Fibroblast of pulmonary artery (primary cell): Measurements from ENCODE around the gene AXIN1.

Experiments
- DNase-seq: peaks from one replicate; pipeline ENCODE4 v3.0.0-alpha.2; 2010; ENCODE audit warnings: low read depth
- H3K4me3 ChIP-seq: replicated peaks from 2 replicates; pipeline ENCODE4 v1.5.1; 2011; ENCODE audit warnings: low read depth, mild to moderate bottlenecking, control low read depth, low read length, moderate library complexity
- TF ChIP-seq, protein P1 (sequence below): IDR thresholded peaks from 2 replicates; pipeline ENCODE4 v1.5.1; 2011; ENCODE audit warnings: mild to moderate bottlenecking, control low read depth, low read length, inconsistent platforms; ENCODE audit errors: missing control alignments

The AXIN1 gene, protein sequence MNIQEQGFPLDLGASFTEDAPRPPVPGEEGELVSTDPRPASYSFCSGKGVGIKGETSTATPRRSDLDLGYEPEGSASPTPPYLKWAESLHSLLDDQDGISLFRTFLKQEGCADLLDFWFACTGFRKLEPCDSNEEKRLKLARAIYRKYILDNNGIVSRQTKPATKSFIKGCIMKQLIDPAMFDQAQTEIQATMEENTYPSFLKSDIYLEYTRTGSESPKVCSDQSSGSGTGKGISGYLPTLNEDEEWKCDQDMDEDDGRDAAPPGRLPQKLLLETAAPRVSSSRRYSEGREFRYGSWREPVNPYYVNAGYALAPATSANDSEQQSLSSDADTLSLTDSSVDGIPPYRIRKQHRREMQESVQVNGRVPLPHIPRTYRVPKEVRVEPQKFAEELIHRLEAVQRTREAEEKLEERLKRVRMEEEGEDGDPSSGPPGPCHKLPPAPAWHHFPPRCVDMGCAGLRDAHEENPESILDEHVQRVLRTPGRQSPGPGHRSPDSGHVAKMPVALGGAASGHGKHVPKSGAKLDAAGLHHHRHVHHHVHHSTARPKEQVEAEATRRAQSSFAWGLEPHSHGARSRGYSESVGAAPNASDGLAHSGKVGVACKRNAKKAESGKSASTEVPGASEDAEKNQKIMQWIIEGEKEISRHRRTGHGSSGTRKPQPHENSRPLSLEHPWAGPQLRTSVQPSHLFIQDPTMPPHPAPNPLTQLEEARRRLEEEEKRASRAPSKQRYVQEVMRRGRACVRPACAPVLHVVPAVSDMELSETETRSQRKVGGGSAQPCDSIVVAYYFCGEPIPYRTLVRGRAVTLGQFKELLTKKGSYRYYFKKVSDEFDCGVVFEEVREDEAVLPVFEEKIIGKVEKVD

DNA sequence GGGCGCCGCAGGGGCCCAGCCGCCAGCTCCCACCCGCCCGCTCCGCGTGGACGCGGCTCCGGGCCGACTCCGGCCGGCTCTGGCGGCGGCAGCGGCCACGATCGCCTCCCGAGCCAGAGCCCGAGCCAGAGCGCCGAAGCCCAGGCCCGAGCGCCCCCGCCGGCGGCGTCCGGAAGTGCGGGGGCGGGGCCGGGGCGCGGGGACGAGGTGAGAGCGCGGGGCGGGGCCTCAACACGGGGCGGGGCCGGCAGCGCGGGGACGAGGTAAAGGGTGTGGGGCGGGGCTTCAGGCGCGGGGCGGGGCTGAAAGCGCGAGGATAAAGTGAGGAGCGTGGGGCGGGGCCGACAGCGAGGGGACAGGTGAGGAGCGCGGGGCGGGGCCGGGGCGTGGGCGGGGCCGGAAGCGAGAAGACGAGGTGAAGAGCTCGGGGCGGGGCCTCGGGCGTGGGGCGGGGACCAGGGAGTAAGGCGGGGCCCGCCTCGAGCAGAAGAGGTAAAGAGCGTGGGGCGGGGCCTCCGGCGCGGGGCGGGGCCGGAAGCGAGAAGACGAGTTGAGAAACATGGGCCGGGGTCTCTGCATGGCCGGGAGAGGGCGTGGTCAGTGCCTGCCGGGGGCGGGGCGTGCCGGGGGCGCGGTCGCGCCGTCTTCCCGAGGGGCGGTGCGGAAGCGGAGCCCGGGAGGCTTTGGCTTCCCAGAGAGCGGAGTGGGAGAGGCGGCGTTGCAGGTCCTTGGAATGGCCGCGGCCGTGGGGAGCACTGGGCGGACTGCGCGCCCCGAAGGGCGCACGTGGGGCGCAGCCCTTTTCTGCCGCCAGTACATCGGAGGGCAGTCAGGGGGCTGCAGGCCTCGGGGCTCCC is at the start of gene AXIN1:
AXIN1 (minus strand) TSS at position 177 of the 857 bp plus-strand sequence. CDS start 5,698 bp downstream, outside the sequence.
- H3K4me3 ChIP-seq, result peak within 1 kb of the TSS; percentile 67
- peak; percentile 94 for DNase-seq
- TF ChIP-seq, protein P1, sequence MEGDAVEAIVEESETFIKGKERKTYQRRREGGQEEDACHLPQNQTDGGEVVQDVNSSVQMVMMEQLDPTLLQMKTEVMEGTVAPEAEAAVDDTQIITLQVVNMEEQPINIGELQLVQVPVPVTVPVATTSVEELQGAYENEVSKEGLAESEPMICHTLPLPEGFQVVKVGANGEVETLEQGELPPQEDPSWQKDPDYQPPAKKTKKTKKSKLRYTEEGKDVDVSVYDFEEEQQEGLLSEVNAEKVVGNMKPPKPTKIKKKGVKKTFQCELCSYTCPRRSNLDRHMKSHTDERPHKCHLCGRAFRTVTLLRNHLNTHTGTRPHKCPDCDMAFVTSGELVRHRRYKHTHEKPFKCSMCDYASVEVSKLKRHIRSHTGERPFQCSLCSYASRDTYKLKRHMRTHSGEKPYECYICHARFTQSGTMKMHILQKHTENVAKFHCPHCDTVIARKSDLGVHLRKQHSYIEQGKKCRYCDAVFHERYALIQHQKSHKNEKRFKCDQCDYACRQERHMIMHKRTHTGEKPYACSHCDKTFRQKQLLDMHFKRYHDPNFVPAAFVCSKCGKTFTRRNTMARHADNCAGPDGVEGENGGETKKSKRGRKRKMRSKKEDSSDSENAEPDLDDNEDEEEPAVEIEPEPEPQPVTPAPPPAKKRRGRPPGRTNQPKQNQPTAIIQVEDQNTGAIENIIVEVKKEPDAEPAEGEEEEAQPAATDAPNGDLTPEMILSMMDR, result peak; percentile 4

DNA sequence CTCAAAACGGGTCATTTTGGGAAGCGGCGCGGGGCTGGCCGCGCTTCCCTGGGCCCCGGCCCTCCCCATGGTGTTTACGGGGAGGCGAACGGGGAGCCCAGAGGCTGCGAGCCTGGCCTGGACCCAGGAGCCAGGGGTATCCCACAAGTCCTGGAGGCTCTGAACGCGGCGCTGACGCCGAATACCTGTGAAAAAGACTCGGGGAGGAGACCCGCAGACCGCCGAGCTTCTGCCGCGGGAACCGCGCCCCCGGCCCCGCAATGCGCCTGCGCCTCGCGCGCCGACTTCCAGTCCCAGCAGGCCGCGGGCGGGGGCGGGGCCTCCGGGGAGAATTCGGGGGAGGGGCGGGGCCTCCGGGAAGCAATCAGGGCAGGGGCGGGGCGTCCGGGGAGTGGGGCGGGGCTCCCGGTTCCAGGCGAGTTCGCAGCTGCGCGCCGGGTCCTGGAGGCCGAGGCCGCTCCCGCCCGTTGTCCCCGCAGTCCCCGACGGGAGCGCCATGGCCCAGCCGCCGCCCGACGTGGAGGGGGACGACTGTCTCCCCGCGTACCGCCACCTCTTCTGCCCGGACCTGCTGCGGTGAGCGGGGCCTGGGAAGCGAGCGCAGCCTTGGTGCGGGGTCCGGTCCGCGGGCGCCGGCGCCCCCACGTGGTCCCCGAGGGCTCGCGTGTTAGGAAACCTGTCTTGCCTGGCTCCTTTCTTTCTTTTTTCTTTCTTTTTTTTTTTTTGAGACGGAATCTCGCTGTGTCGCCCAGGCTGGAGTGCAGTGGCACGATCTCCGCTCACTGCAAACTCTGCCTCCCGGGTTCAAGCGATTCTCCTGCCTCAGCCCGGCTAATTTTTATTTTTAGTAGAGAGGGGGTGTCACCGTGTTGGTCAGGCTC is 49.2 kb upstream of the AXIN1 start, which contains the start of gene DECR2:
DECR2 (plus strand) TSS at position 418 of the 881 bp plus-strand sequence; CDS start at position 497, 79 bp downstream.
- peak; percentile 92 for DNase-seq
- TF ChIP-seq, protein P1, result peak; percentile 16
- H3K4me3 ChIP-seq, result peak within 1 kb of the TSS; percentile 83

DNA sequence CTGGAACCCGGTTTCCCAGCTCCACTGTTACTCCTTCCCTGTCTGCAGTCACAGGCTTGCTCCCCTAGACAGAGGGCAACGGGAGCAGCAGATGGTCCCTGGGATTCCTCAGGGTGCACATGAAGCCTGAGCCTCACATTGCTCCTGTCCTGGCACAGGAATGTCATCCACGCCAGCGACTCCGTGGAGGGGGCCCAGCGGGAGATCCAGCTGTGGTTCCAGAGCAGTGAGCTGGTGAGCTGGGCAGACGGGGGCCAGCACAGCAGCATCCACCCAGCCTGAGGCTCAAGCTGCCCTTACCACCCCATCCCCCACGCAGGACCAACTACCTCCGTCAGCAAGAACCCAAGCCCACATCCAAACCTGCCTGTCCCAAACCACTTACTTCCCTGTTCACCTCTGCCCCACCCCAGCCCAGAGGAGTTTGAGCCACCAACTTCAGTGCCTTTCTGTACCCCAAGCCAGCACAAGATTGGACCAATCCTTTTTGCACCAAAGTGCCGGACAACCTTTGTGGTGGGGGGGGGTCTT is 47.6 kb upstream of the AXIN1 start:
- TF ChIP-seq, protein P1, result no peak
- DNase-seq, result no peak
- H3K4me3 ChIP-seq, result peak overlapping the region; percentile 83

DNA sequence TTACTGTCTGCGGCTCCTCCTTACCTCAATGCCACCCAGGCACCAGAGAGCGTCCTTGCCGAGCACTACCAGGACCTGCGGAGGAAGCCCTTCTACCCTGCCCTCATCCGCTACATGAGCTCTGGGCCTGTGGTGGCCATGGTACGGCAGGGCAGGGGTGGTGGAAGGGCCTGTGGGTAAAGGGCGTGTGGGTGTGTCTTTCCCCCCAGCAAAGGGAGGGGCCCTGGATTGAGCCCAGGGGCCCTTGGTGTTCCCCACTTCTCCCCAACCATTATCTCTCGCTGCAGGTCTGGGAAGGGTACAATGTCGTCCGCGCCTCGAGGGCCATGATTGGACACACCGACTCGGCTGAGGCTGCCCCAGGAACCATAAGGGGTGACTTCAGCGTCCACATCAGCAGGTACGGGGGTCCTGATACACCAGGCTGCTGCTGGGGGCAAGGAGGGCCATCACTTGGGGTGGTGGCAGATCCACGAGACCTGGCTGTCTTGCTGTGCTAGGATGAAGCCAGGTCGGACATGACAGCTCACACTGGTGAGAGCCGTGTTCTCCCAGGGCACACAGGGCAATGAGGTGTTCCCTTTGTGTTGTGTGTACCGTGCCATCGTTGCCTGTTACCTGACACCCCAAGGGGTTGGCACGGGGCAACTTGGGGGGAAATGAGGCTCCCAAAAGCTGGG is 47.0 kb upstream of the AXIN1 start:
- TF ChIP-seq, protein P1, result no peak
- DNase-seq, result no peak
- H3K4me3 ChIP-seq, result no peak overlapping the region

DNA sequence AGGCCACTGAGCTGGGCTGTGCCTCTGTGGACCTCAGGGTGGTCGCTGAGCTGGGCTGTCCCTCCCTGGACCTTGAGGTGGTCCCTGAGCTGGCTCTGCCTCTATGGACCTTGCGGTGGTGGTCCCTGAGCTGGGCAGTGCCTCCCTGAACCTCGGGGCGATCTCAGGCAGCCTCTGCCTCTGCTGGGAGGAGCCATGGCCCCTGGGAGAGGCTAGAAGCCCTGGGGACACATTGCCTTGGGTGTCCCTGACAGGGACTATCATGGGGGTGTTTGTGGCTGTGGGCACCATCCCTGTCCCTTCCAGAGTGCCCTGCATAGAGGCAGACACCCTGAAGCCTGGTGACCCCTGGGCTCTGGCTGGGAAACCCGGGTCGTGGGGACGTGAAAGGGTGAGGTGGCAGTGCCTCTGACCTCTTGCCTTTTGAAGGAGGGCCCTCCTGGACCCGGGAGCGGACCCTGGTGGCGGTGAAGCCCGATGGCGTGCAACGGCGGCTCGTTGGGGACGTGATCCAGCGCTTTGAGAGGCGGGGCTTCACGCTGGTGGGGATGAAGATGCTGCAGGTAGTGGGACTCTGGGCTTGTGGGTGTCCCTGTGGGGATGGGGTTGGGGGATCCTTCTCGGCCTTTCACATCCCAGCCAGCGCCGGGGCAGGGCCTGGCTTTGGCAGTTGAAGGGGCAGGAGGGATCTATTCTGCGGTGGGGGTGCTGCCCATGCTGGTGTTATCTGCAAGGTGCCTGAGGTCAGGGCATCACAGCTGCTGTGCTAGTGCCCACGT is 46.2 kb upstream of the AXIN1 start:
- no peak for DNase-seq
- TF ChIP-seq, protein P1, result no peak
- H3K4me3 ChIP-seq, result no peak overlapping the region
